ENCODE results near the gene TMEM151B. TPM values are rescaled to one million over a fixed set of nuclear protein-coding genes. Genes with fewer than 3 reads are reported as not detected.

TMEM151B gene
- total and polyA plus RNA-seq, 10 of the 15 experiments (the other 5 are each of a cell fraction or from before 2014, with no cell fraction given): 0.01 to 0.19 (median 0.05) TPM; not detected in 6

DNA sequence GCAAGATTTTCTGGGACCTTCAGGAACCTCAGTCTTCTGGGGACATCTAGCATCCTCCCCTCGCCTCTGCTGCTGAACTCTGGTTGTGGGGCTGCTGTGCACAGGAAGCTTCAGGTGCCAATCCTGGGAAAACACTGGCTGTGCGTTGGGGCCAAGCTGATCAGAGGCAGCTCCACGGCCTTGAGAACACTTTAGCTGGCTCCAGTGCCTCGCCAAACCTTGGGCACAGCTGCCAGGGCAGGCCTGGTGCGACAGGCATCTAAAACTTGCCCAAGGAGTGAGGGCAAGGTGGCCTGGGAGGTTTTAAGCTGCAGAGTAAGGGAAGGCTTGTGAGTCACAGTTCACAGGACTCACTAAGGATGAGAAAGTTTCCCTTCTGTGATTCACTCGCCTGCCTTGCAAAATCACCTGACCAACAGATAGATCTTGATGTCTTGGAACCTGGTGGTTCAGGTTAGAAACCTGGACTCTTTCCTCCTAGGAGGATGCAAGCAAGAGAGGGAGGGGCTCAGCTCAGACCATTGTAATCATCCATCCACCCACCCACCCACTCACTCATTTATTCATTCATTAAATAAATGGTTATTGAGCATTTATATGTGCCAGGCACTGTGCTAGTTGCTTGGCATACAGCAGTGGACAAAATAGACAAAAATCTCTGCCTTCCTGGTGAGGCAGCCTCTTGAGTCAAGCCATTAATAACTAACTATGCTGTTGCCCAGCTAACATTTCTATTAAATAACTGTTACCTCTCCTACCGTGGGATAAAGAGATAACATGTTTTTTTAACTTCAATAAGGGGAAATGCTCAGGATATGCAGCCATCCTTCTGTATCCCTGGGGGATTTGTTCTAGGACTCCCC lies 69.7 kb downstream of the TMEM151B start:
- 6% methylated on average over 7 of the region's 7 CpGs for WGBS (ENCODE audit: insufficient coverage, insufficient replicate concordance, low lambda C conversion rate, missing lambda C conversion rate)
- no peak for FAIRE-seq
- TF ChIP-seq, protein P1, sequence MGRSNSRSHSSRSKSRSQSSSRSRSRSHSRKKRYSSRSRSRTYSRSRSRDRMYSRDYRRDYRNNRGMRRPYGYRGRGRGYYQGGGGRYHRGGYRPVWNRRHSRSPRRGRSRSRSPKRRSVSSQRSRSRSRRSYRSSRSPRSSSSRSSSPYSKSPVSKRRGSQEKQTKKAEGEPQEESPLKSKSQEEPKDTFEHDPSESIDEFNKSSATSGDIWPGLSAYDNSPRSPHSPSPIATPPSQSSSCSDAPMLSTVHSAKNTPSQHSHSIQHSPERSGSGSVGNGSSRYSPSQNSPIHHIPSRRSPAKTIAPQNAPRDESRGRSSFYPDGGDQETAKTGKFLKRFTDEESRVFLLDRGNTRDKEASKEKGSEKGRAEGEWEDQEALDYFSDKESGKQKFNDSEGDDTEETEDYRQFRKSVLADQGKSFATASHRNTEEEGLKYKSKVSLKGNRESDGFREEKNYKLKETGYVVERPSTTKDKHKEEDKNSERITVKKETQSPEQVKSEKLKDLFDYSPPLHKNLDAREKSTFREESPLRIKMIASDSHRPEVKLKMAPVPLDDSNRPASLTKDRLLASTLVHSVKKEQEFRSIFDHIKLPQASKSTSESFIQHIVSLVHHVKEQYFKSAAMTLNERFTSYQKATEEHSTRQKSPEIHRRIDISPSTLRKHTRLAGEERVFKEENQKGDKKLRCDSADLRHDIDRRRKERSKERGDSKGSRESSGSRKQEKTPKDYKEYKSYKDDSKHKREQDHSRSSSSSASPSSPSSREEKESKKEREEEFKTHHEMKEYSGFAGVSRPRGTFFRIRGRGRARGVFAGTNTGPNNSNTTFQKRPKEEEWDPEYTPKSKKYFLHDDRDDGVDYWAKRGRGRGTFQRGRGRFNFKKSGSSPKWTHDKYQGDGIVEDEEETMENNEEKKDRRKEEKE (IDR thresholded peaks at IDR 0.05): no peak
- TF ChIP-seq, protein P2, sequence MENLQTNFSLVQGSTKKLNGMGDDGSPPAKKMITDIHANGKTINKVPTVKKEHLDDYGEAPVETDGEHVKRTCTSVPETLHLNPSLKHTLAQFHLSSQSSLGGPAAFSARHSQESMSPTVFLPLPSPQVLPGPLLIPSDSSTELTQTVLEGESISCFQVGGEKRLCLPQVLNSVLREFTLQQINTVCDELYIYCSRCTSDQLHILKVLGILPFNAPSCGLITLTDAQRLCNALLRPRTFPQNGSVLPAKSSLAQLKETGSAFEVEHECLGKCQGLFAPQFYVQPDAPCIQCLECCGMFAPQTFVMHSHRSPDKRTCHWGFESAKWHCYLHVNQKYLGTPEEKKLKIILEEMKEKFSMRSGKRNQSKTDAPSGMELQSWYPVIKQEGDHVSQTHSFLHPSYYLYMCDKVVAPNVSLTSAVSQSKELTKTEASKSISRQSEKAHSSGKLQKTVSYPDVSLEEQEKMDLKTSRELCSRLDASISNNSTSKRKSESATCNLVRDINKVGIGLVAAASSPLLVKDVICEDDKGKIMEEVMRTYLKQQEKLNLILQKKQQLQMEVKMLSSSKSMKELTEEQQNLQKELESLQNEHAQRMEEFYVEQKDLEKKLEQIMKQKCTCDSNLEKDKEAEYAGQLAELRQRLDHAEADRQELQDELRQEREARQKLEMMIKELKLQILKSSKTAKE (IDR thresholded peaks at IDR 0.05; ENCODE audit: low read depth, poor library complexity, severe bottlenecking): no peak
- TF ChIP-seq TAF1 (IDR thresholded peaks at IDR 0.05; ENCODE audit: borderline replicate concordance, low read depth, low read length) (no peak), ETV6 (conservative IDR thresholded peaks at IDR 0.05 in 1 of 2, IDR thresholded peaks at IDR 0.05 in 1 of 2; ENCODE audit: borderline replicate concordance in 1 of 2, low read depth in 1 of 2) (no peak), POLR2AphosphoS2 (IDR thresholded peaks at IDR 0.05; ENCODE audit: low read depth, low read length) (no peak), SRF (IDR thresholded peaks at IDR 0.05; ENCODE audit: low read depth in 2 of 2, low read length in 2 of 2) (no peak)
- TF ChIP-seq, protein P3, sequence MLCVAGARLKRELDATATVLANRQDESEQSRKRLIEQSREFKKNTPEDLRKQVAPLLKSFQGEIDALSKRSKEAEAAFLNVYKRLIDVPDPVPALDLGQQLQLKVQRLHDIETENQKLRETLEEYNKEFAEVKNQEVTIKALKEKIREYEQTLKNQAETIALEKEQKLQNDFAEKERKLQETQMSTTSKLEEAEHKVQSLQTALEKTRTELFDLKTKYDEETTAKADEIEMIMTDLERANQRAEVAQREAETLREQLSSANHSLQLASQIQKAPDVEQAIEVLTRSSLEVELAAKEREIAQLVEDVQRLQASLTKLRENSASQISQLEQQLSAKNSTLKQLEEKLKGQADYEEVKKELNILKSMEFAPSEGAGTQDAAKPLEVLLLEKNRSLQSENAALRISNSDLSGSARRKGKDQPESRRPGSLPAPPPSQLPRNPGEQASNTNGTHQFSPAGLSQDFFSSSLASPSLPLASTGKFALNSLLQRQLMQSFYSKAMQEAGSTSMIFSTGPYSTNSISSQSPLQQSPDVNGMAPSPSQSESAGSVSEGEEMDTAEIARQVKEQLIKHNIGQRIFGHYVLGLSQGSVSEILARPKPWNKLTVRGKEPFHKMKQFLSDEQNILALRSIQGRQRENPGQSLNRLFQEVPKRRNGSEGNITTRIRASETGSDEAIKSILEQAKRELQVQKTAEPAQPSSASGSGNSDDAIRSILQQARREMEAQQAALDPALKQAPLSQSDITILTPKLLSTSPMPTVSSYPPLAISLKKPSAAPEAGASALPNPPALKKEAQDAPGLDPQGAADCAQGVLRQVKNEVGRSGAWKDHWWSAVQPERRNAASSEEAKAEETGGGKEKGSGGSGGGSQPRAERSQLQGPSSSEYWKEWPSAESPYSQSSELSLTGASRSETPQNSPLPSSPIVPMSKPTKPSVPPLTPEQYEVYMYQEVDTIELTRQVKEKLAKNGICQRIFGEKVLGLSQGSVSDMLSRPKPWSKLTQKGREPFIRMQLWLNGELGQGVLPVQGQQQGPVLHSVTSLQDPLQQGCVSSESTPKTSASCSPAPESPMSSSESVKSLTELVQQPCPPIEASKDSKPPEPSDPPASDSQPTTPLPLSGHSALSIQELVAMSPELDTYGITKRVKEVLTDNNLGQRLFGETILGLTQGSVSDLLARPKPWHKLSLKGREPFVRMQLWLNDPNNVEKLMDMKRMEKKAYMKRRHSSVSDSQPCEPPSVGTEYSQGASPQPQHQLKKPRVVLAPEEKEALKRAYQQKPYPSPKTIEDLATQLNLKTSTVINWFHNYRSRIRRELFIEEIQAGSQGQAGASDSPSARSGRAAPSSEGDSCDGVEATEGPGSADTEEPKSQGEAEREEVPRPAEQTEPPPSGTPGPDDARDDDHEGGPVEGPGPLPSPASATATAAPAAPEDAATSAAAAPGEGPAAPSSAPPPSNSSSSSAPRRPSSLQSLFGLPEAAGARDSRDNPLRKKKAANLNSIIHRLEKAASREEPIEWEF (IDR thresholded peaks at IDR 0.05; ENCODE audit: insufficient replicate concordance, low read depth, low read length): no peak
- no peak for DNase-seq (ENCODE audit: low read depth, low spot score)
- no TSS peak for BruUV-seq (replicated peaks)
- ChIA-PET CTCF (interaction anchor here (0.6 to 10.4 kb wide), 11 partner anchors 11 to 240 kb away, joined by 3 to 163 read pairs (median 4); partner anchors contain the start of genes NFKBIE and TMEM151B), RAD21 (ENCODE audit: unreplicated experiment) (interaction anchor here (1.2 to 3.8 kb wide), 3 partner anchors 13 to 154 kb away, joined by 3 to 36 read pairs (median 3); partner anchors contain the start of gene TMEM151B), SMC1A (ENCODE audit: uncharacterized antibody, unreplicated experiment) (interaction anchor here (1.4 to 5.5 kb wide), 3 partner anchors 19 to 171 kb away, joined by 3 to 79 read pairs (median 11); partner anchors contain the start of gene TMEM151B), POLR2A (no interaction called here)
- Histone ChIP-seq H3K9ac (ENCODE audit: control insufficient read depth, insufficient read depth, low read length) (no peak overlapping the region), H3K79me2 (ENCODE audit: control insufficient read depth, insufficient read depth, low read length) (no peaks in the 10 kb centered on the region), H3K4me2 (ENCODE audit: control insufficient read depth, insufficient read depth) (no peak overlapping the region), H3K4me3 (no peak overlapping the region), H3K36me3 (ENCODE audit: control insufficient read depth in 2 of 2, insufficient read depth in 2 of 2, low read length in 1 of 2) (no peaks in the 10 kb centered on the region), H3K4me1 (ENCODE audit: control insufficient read depth, insufficient read depth, low read length) (no peaks in the 10 kb centered on the region), H3K27me3 (replicated peaks in 1 of 2; ENCODE audit: control insufficient read depth in 2 of 2, insufficient read depth in 2 of 2, low read length in 1 of 2) (peaks cover 4% of the 10 kb centered on the region in 2 experiments; a peak in 3 of 4 replicates), H4K20me1 (ENCODE audit: control insufficient read depth, insufficient read depth) (no peaks in the 10 kb centered on the region), H3K9me3 (replicated peaks; ENCODE audit: control insufficient read depth, insufficient read depth, low read length) (no peaks in the 10 kb centered on the region), H2AFZ (ENCODE audit: control insufficient read depth, low read depth, low read length) (no peak overlapping the region), H3K27ac (ENCODE audit: control insufficient read depth, insufficient read depth) (no peak overlapping the region)
- in situ Hi-C loops (cut with MboI): loop anchor here (5.0 kb wide), 1 partner anchor 73 kb away; the partner anchor contains the start of gene NFKBIE
- intact Hi-C loops (cut with micrococcal nuclease; ENCODE audit: unreplicated experiment): loop anchor here (5.0 kb wide), 1 partner anchor 188 kb away; no protein-coding TSS in a partner anchor
- no peak for ATAC-seq

Measured in GM12878 (cell line).